ENCODE measurements around the gene GP9. TPM values are rescaled to one million over a fixed set of nuclear protein-coding genes. Genes with fewer than 3 reads are reported as not detected.

Gene GP9
- not detected in 2 replicates for total RNA-seq (ENCODE audit: low replicate concordance)

GRCh38 chr3:129060276-129061022 lies at the start of gene GP9:
GP9 (plus strand) TSS chr3:129060779; CDS start chr3:129061740, 961 bp downstream.

Other genes with a start within 250 kb of the GP9 start
- gene ACAD9, start 181.2 kb upstream of the GP9 start, total RNA-seq (ENCODE audit: low replicate concordance), result 35.7 and 37.3 TPM in 2 replicates
- not detected in 2 replicates for gene CFAP92, start 66.7 kb upstream of the GP9 start, total RNA-seq (ENCODE audit: low replicate concordance)
- under 0.01 TPM in 1 of 2 replicates, not detected in the other for gene EFCC1, start 59.5 kb upstream of the GP9 start, total RNA-seq (ENCODE audit: low replicate concordance)
- 8.3 and 15.2 TPM in 2 replicates for gene RAB43, start 61.0 kb downstream of the GP9 start, total RNA-seq (ENCODE audit: low replicate concordance)
- gene ISY1, start 100.3 kb downstream of the GP9 start, total RNA-seq (ENCODE audit: low replicate concordance), result 33.5 and 41.3 TPM in 2 replicates
- gene CNBP, start 123.1 kb downstream of the GP9 start, total RNA-seq (ENCODE audit: low replicate concordance), result 198 and 241 TPM in 2 replicates
- gene COPG1, start 188.8 kb downstream of the GP9 start, total RNA-seq (ENCODE audit: low replicate concordance), result 473 and 490 TPM in 2 replicates
- 9.8 and 19.8 TPM in 2 replicates for gene HMCES, start 218.1 kb downstream of the GP9 start, total RNA-seq (ENCODE audit: low replicate concordance)

Data from smooth muscle cell of the coronary artery (primary cell).